GM21717 (cell line): ENCODE results near the gene SULT2B1.
"Not testable (repeated sequence)": the region's sequence is repeated elsewhere in the genome, so short reads cannot be mapped to it uniquely, and the experiment has no call there.

Experiments used
- ATAC-seq: cut with Tn5 transposase; IDR thresholded peaks from one replicate; pipeline ENCODE4 v1.9.1; 2021; ENCODE audit warnings: mild to moderate bottlenecking, moderate library complexity; ENCODE audit not compliant: unreplicated experiment

SULT2B1 gene

GRCh38 chr19:48618278-48618915 is 66.4 kb downstream of the SULT2B1 start:
- ATAC-seq, result no peak

- peak; percentile 65 for ATAC-seq
Observed at GRCh38 chr19:48618916-48619691, 67.1 kb downstream of the SULT2B1 start, which contains the start of the genes RPL18 and SPHK2. Gene RPL18 (minus strand): TSS chr19:48619178. CDS start chr19:48619143, 35 bp downstream. Gene SPHK2 (plus strand): TSS chr19:48619506. CDS start chr19:48620515, 1,009 bp downstream.

- no peak for ATAC-seq
Observed at GRCh38 chr19:48619692-48620585, 68.0 kb downstream of the SULT2B1 start.

GRCh38 chr19:48623556-48624066 is 71.6 kb downstream of the SULT2B1 start:
- no peak for ATAC-seq

GRCh38 chr19:48624067-48624594 is 72.2 kb downstream of the SULT2B1 start:
- ATAC-seq, result peak; percentile 51

- ATAC-seq, result no peak
Observed at GRCh38 chr19:48624791-48625723, 73.1 kb downstream of the SULT2B1 start.

- ATAC-seq, result no peak
Observed at GRCh38 chr19:48625891-48626327, 73.9 kb downstream of the SULT2B1 start.

- no peak for ATAC-seq
Observed at GRCh38 chr19:48627201-48627864, 75.4 kb downstream of the SULT2B1 start.

- no peak for ATAC-seq
Observed at GRCh38 chr19:48627865-48628314, 75.9 kb downstream of the SULT2B1 start.

GRCh38 chr19:48628486-48629296 is 76.7 kb downstream of the SULT2B1 start:
- ATAC-seq, result no peak

GRCh38 chr19:48629297-48629598 is 77.3 kb downstream of the SULT2B1 start:
- ATAC-seq, result no peak

- ATAC-seq, result no peak
Observed at GRCh38 chr19:48629599-48630295, 77.8 kb downstream of the SULT2B1 start.

- no peak for ATAC-seq
Observed at GRCh38 chr19:48630296-48631063, 78.5 kb downstream of the SULT2B1 start.

GRCh38 chr19:48631225-48631624 is 79.3 kb downstream of the SULT2B1 start:
- no peak for ATAC-seq

- ATAC-seq, result not testable (repeated sequence)
Observed at GRCh38 chr19:48632286-48632685, 80.3 kb downstream of the SULT2B1 start.

GRCh38 chr19:48632692-48633147 is 80.7 kb downstream of the SULT2B1 start:
- no peak for ATAC-seq
